IMR-90 (cell line): ENCODE results near the gene SLC16A1. TPM values are rescaled to one million over a fixed set of nuclear protein-coding genes. Genes with fewer than 3 reads are reported as not detected.

ENCODE experiments used
- ATAC-seq: fragments of 200-7000 bp; cut with Tn5 transposase; 2 replicates; pipeline ENCODE4 v1.9.1; 2020; ENCODE audit warnings: low read depth, mild to moderate bottlenecking, moderate library complexity
- BruUV-seq: library from RNA; stranded (reverse); fragments of 400-500 nt; replicated peaks from 2 replicates; lab custom pipeline; 2021; lab: Mats Ljungman, UMichigan
- CTCF ChIA-PET: fragments of 300-600 bp; formaldehyde crosslinking; extraction: SDS; loops from one replicate; lab custom pipeline; 2021; ENCODE audit warnings: antibody characterized with exemption; lab: Yijun Ruan, JAX
- POLR2A ChIA-PET: fragments of 300-600 bp; sonication (Branson Sonifier 250); formaldehyde crosslinking; loops from one replicate; lab custom pipeline; 2022; ENCODE audit warnings: antibody characterized with exemption; ENCODE audit not compliant: unreplicated experiment; lab: Charles Lee
- DNase-seq: peaks from one replicate; pipeline ENCODE4 v3.0.0; 2013
- H2AFZ ChIP-seq: replicated peaks from 2 replicates; pipeline ENCODE3; 2013; ENCODE audit warnings: low read length, mild to moderate bottlenecking; ENCODE audit not compliant: poor library complexity
- H2AK5ac ChIP-seq: 2 replicates; pipeline ENCODE4 v1.6.1; 2013; ENCODE audit warnings: low read depth, low read length, inconsistent platforms
- H2AK9ac ChIP-seq: replicated peaks from 2 replicates; pipeline ENCODE3; 2013; ENCODE audit warnings: mild to moderate bottlenecking, low read depth, low read length, moderate library complexity; ENCODE audit not compliant: poor library complexity
- H2BK120ac ChIP-seq: 2 replicates; pipeline ENCODE4 v1.6.1; 2013; ENCODE audit warnings: low read depth, low read length, inconsistent platforms
- H2BK15ac ChIP-seq: 3 replicates; pipeline ENCODE4 v1.6.1; 2013; ENCODE audit warnings: low read depth, low read length, inconsistent platforms
- H2BK20ac ChIP-seq: 2 replicates; pipeline ENCODE4 v1.6.1; 2013; ENCODE audit warnings: low read depth, mild to moderate bottlenecking, inconsistent platforms, low read length, moderate library complexity
- H2BK5ac ChIP-seq: 2 replicates; pipeline ENCODE4 v1.6.1; 2013; ENCODE audit warnings: mild to moderate bottlenecking, low read depth, low read length, inconsistent platforms; ENCODE audit not compliant: poor library complexity, severe bottlenecking
- H3K14ac ChIP-seq: replicated peaks from 2 replicates; pipeline ENCODE4 v1.6.1; 2013; ENCODE audit warnings: low read depth, low read length, inconsistent platforms
- H3K18ac ChIP-seq: 2 replicates; pipeline ENCODE4 v1.6.1; 2013; ENCODE audit warnings: low read depth, low read length, control low read depth
- H3K23ac ChIP-seq: 2 replicates; pipeline ENCODE4 v1.6.1; 2013; ENCODE audit warnings: low read depth, low read length, inconsistent platforms
- H3K27ac ChIP-seq: 2 replicates; pipeline ENCODE4 v1.5.1; 2013; ENCODE audit warnings: mild to moderate bottlenecking, control low read depth, low read length; ENCODE audit not compliant: insufficient read depth
- H3K27me3 ChIP-seq: 2 replicates; pipeline ENCODE4 v1.6.1; 2013; ENCODE audit warnings: low read length; ENCODE audit not compliant: control insufficient read depth, insufficient read depth
- H3K36me3 ChIP-seq: 2 replicates; pipeline ENCODE4 v1.6.1; 2013; ENCODE audit warnings: low read length, mixed read lengths; ENCODE audit not compliant: control insufficient read depth, insufficient read depth
- H3K4ac ChIP-seq: 2 replicates; pipeline ENCODE4 v1.6.1; 2013; ENCODE audit warnings: low read depth, low read length, inconsistent platforms
- H3K4me1 ChIP-seq: 2 replicates; pipeline ENCODE4 v1.6.1; 2013; ENCODE audit warnings: low read length, mixed read lengths; ENCODE audit not compliant: control insufficient read depth, insufficient read depth
- H3K4me2 ChIP-seq: 2 replicates; pipeline ENCODE4 v1.6.1; 2013; ENCODE audit warnings: low read depth, mild to moderate bottlenecking, control low read depth, low read length, moderate library complexity
- H3K4me3 ChIP-seq: 2 replicates; pipeline ENCODE4 v1.5.1; 2013; ENCODE audit warnings: low read depth, mild to moderate bottlenecking, control low read depth, low read length, moderate library complexity; ENCODE audit not compliant: insufficient read depth
- H3K56ac ChIP-seq: 2 replicates; pipeline ENCODE4 v1.6.1; 2013; ENCODE audit warnings: low read length, inconsistent platforms; ENCODE audit not compliant: insufficient read depth; ENCODE audit errors: extremely low read depth
- H3K79me1 ChIP-seq, 2 experiments: 2 replicates each; pipeline ENCODE4 v1.6.1; 2013; ENCODE audit warnings: low read length in 2 of 2, inconsistent platforms in 1 of 2, low read depth in 1 of 2
- H3K9ac ChIP-seq: 2 replicates; pipeline ENCODE4 v1.6.1; 2013; ENCODE audit warnings: low read depth, low read length, control low read depth
- H3K9me1 ChIP-seq: 2 replicates; pipeline ENCODE4 v1.6.1; 2013; ENCODE audit warnings: low read length, inconsistent platforms; ENCODE audit not compliant: insufficient read depth
- H3K9me3 ChIP-seq: 2 replicates; pipeline ENCODE4 v1.6.1; 2013; ENCODE audit warnings: low read length; ENCODE audit not compliant: control insufficient read depth, insufficient read depth
- H4K20me1 ChIP-seq: 2 replicates; pipeline ENCODE4 v1.6.1; 2013; ENCODE audit warnings: low read length, inconsistent platforms; ENCODE audit not compliant: insufficient read depth
- H4K5ac ChIP-seq: 2 replicates; pipeline ENCODE4 v1.6.1; 2013; ENCODE audit warnings: mild to moderate bottlenecking, low read depth, low read length, control low read depth
- H4K8ac ChIP-seq, 2 experiments: 2 replicates each; pipeline ENCODE4 v1.6.1; 2013; ENCODE audit warnings: low read depth in 2 of 2, low read length in 2 of 2, control low read depth in 1 of 2, inconsistent platforms in 1 of 2
- H4K91ac ChIP-seq: 2 replicates; pipeline ENCODE4 v1.6.1; 2013; ENCODE audit warnings: low read depth, low read length, inconsistent platforms; ENCODE audit not compliant: insufficient read depth
- CHD1 ChIP-seq: IDR thresholded peaks from 2 replicates; pipeline ENCODE4 v1.6.1; 2012; ENCODE audit warnings: low read depth, low read length, improper control_type of control experiment
- CTCF ChIP-seq: conservative IDR thresholded peaks from 2 replicates; pipeline ENCODE4 v1.5.1; 2012; ENCODE audit warnings: mild to moderate bottlenecking, low read depth, low read length, improper control_type of control experiment
- ELK1 ChIP-seq: fragments of 150-350 bp; IDR thresholded peaks from 2 replicates; pipeline ENCODE4 v1.6.1; 2016; ENCODE audit warnings: low read depth, mild to moderate bottlenecking, low read length, moderate library complexity, borderline replicate concordance
- FOS ChIP-seq: fragments of 150-350 bp; IDR thresholded peaks from 2 replicates; pipeline ENCODE4 v1.6.1; 2016; ENCODE audit warnings: low read depth, low read length
- MAFK ChIP-seq: IDR thresholded peaks from 2 replicates; pipeline ENCODE4 v1.6.1; 2012; ENCODE audit warnings: low read depth, low read length, improper control_type of control experiment
- MAZ ChIP-seq: IDR thresholded peaks from 2 replicates; pipeline ENCODE4 v1.6.1; 2012; ENCODE audit warnings: low read depth, mild to moderate bottlenecking, low read length, improper control_type of control experiment, moderate library complexity, borderline replicate concordance
- MXI1 ChIP-seq: IDR thresholded peaks from 2 replicates; pipeline ENCODE4 v1.6.1; 2012; ENCODE audit warnings: low read depth, mild to moderate bottlenecking, low read length, moderate library complexity, borderline replicate concordance
- NFE2L2 ChIP-seq: fragments of 150-350 bp; IDR thresholded peaks from 2 replicates; pipeline ENCODE4 v1.6.1; 2016; ENCODE audit warnings: low read depth, mild to moderate bottlenecking, low read length
- POLR2A ChIP-seq: IDR thresholded peaks from 2 replicates; pipeline ENCODE4 v1.6.1; 2012; ENCODE audit warnings: mild to moderate bottlenecking, low read depth, low read length
- RAD21 ChIP-seq: IDR thresholded peaks from 2 replicates; pipeline ENCODE4 v1.6.1; 2012; ENCODE audit warnings: low read length, improper control_type of control experiment
- RFX5 ChIP-seq: IDR thresholded peaks from 2 replicates; pipeline ENCODE4 v1.8.0; 2012; ENCODE audit warnings: low read depth, mild to moderate bottlenecking, low read length, moderate library complexity
- SMC3 ChIP-seq: fragments of 150-350 bp; IDR thresholded peaks from 2 replicates; pipeline ENCODE4 v1.6.1; 2016; ENCODE audit warnings: low read depth, mild to moderate bottlenecking, antibody characterized with exemption, low read length, moderate library complexity
- WGBS, 2 experiments: methylation state at CpG; one replicate each; pipeline versions ENCODE4 v1.1.5 to v1.1.7; 2013; ENCODE audit warnings: missing lambda C conversion rate in 2 of 2; ENCODE audit not compliant: insufficient read length in 1 of 2; ENCODE audit errors: extremely low coverage in 2 of 2; 5-methylcytosine and 5-hydroxymethylcytosine counted together
- dilution Hi-C: fragments of 300-500 bp; cut with HindIII; formaldehyde crosslinking; loops from one replicate; pipeline ENCODE4 v1.14.3; 2018; ENCODE audit warnings: low sequenced_read_pairs; ENCODE audit not compliant: unreplicated experiment
- in situ Hi-C: fragments of 300-500 bp; cut with MboI; formaldehyde crosslinking; loops from 3 replicates; pipeline ENCODE4 v1.14.3; 2019; ENCODE audit warnings: low sequenced_read_pairs, inconsistent platforms, mixed read lengths
- intact Hi-C: fragments of 100-400 bp; cut with micrococcal nuclease; formaldehyde crosslinking; loops from 2 replicates; pipeline ENCODE4 v1.10.0; 2022
- polyA plus RNA-seq, 3 experiments: library from polyadenylated mRNA; depleted of rRNA; stranded (reverse); fragments of >200 nt; gene quantifications; 2 replicates each; pipeline ENCODE4 v1.2.3, GENCODE V29; 2012; ENCODE audit warnings: low replicate concordance in 1 of 3
- total RNA-seq: library from RNA; depleted of rRNA; stranded (reverse); fragments of >200 nt; gene quantifications from 2 replicates; pipeline ENCODE4 v1.2.3, GENCODE V29; 2012

The SLC16A1 gene
- total and polyA plus RNA-seq, 2 of the 4 experiments (the other 2 are of a cell fraction): 32.9 to 156 TPM

GRCh38 chr1:112881742-112882127 lies 74.3 kb downstream of the SLC16A1 start:
- Histone ChIP-seq H3K56ac (no peak overlapping the region), H3K4me1 (peaks cover 5% of the 10 kb centered on the region), H3K36me3 (no peaks in the 10 kb centered on the region), H3K4me3 (no peak overlapping the region), H4K5ac (no peak overlapping the region), H2AK9ac (no peak overlapping the region), H4K91ac (no peak overlapping the region), H4K8ac (no peak overlapping the region; a peak in 1 of 4 replicates), H2AFZ (peak overlapping the region; percentile 26), H2BK15ac (no peak overlapping the region), H3K27me3 (peaks cover 5% of the 10 kb centered on the region), H2BK120ac (no peak overlapping the region), H3K27ac (no peak overlapping the region), H2BK5ac (no peak overlapping the region), H2BK20ac (no peak overlapping the region), H3K18ac (no peak overlapping the region), H2AK5ac (no peak overlapping the region), H3K23ac (no peak overlapping the region), H3K79me1 (no peaks in the 10 kb centered on the region), H3K4me2 (no peak overlapping the region), H3K9me3 (no peaks in the 10 kb centered on the region), H3K4ac (no peak overlapping the region), H3K9me1 (no peaks in the 10 kb centered on the region; the same call in 1 of the 2 replicates), H4K20me1 (no peaks in the 10 kb centered on the region), H3K9ac (no peak overlapping the region), H3K14ac (no peak overlapping the region)
- intact Hi-C loops (loop anchor here (1.0 kb wide), 4 partner anchors 72 to 165 kb away; partner anchors contain the start of gene SLC16A1), dilution Hi-C loops (no loop called here), in situ Hi-C loops (loop anchor here (5.0 kb wide), 1 partner anchor 161 kb away; no protein-coding TSS in a partner anchor)
- ChIA-PET CTCF (interaction anchor here (0.9 to 1.6 kb wide), 4 partner anchors 54 to 191 kb away, joined by 3 to 13 read pairs (median 4); partner anchors contain the start of gene LRIG2), POLR2A (no interaction called here)
- no peak for TF ChIP-seq RFX5
- TF ChIP-seq CHD1: no peak
- no peak for TF ChIP-seq ELK1
- no peak for TF ChIP-seq MXI1
- no peak for TF ChIP-seq RAD21
- TF ChIP-seq MAZ: no peak
- TF ChIP-seq POLR2A: no peak
- TF ChIP-seq FOS: no peak
- TF ChIP-seq CTCF: no peak
- TF ChIP-seq MAFK: no peak
- no peak for TF ChIP-seq NFE2L2
- no peak for TF ChIP-seq SMC3
- no peak for ATAC-seq
- WGBS, 2 experiments: 85% methylated on average over 7 of the region's 8 CpGs; no CpG with 5 or more reads in 1 of the 2 experiments
- peak; percentile 22 for DNase-seq
- BruUV-seq: no TSS peak
